HS-27A (cell line): Measurements from ENCODE around the gene GPR6.

Experiments
- DNase-seq: peaks from one replicate; pipeline ENCODE4 v3.0.0-alpha.2; 2012; ENCODE audit warnings: low read depth, missing footprints

GPR6 gene

GRCh38 chr6:109999740-110000139, 21.6 kb downstream of the GPR6 start:
- no peak for DNase-seq

DNA sequence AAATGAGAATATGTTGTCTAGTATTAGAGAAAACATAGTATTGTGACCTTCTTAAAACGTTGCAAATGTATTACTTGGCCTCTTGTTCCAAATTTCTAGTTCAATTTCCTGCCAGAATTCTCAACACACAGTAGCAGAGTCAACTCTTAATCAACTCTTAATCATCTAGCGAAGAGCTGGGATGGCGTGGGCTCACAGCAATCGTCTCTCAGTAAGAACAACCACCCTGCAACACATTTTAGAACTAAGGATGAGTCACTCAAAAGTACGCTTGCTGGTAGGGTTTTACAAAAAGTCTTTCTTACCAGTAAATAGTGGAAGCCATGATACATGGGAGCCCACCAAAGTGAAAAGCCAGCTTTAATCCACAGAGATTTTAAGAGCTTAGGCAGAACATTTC, 24.6 kb downstream of the GPR6 start:
- no peak for DNase-seq

DNA sequence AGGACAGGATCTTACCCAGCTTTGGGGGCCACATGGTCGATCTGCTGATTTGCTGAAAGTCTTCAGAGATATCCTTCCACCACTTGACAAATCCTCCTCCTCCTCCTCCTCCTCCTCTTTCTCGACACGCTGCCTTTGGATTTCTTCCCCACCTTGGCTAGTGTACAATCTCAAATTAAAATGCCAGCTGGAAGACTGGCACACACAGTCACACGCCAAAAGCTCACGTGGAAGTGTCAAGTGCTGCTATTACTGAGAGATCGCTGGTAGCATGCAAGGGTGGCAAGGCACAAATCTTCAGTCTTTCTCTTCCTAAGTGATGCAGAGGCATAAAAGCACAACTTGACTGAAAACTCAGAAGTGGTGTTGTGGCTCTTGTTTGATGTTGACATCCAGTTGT, 35.3 kb downstream of the GPR6 start:
- no peak for DNase-seq

- no peak for DNase-seq
Observed at GRCh38 chr6:110015206-110015605, 37.1 kb downstream of the GPR6 start.

GRCh38 chr6:110017306-110017705, 39.2 kb downstream of the GPR6 start:
- no peak for DNase-seq

DNA sequence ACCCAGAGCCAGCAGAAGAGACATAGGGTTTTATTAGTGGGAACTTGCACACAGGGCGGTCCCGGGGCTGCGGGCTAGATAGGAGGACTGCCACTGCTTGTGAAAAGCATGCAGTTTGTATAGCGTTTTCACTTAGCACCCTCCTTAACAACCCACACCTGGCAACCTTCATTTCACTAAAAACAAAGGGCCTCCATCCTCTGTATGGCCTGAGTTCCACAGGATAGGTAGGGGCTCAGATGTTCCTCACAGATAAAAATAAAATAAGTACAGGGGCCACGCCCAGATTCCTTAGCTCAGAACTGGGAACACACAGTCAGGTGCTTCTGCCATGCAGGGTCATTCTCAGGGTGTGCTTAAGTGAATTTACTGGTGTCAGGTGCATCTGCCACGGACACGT, 39.8 kb downstream of the GPR6 start:
- no peak for DNase-seq

DNA sequence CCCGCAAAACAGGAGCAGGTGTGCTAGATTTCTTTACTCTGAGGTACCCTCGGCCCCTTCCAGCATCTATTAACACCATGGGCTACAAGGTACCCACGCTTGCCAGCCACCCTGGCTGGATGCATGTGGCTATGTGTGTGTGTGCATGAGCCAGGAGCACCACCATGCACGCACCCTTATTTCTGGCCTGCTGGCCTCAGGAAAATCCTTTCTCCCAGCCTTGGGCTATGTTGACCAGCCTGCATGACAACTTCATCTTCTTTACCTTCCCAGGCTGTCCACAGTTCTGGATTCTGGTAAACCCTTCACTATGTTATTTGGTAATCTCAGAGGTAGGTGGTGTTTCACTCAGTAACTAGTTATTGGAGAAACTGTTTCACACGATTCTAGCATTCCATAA, 40.4 kb downstream of the GPR6 start:
- no peak for DNase-seq

GRCh38 chr6:110020888-110021287, 42.8 kb downstream of the GPR6 start:
- no peak for DNase-seq

GRCh38 chr6:110029144-110029543, 51.0 kb downstream of the GPR6 start:
- DNase-seq: no peak
